ENCODE data around the gene ZFP36L2. TPM values are rescaled to one million over a fixed set of nuclear protein-coding genes. Genes with fewer than 3 reads are reported as not detected.

Gene ZFP36L2
- polyA plus RNA-seq, 6 donors from 2014 or later = 125 to 367 (median 188) TPM

- peaks cover 38 to 56% (median 48%) of the 10 kb centered on the region in 3 donors for H3K4me1 Mint-ChIP-seq
- ATAC-seq (ENCODE audit: low read depth in 2 of 2) = peak; percentile 20 to 26
These were observed 433 bp downstream of the ZFP36L2 start for GRCh38 chr2:43225788-43226557.

DNA sequence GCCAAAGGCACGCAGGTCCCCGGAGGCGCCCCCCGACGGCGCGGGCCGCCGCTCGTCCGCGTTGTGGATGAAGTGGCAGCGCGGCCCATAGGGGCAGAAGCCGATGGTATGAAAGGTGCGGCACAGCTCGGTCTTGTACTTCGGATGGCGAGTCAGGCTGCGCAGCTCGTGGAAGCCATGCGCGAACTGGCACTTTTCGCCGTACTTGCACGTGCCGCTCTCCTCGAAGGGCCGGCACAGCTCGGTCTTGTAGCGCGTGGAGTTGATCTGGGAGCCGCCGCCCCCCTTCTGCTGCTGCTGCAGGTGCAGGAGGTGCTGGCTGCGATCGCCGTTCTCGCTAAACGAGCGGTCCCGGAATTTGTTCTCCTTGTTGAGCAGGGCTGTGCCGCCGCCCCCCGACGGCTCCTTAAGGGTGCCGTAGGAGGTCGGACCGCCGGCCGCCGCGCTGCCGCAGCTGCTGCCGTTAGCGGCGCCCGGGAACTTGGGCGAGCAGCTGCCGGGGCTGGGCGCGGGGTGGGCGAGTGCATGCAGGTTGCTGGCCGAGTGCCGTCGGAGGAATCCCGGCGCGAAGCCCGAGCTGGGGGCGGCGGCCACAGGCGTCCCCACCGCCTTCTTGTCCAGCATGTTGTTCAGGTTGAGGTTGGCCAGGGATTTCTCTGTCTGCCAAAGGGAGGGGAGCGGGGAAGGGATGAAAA, 1.2 kb downstream of the ZFP36L2 start:
- ATAC-seq (ENCODE audit: low read depth in 2 of 2) (no peak), DNase-seq (peak; percentile 60)
- peak overlapping the region; percentile 92 to 99 (median 96) for H3K27ac Mint-ChIP-seq
- H3K36me3 Mint-ChIP-seq = peaks cover 18 to 24% of the 10 kb centered on the region in 2 donors
- peak overlapping the region; percentile 73 to 99 (median 94) for H3K4me3 Mint-ChIP-seq
- peaks cover 0 to 3% (median 0%) of the 10 kb centered on the region in 7 donors for H3K9me3 Mint-ChIP-seq
- peaks cover 45 to 57% (median 55%) of the 10 kb centered on the region in 3 donors for H3K4me1 Mint-ChIP-seq
- no peaks in the 10 kb centered on the region for H3K27me3 Mint-ChIP-seq

More at GRCh38 chr2:43225788-43226557, 433 bp downstream of the ZFP36L2 start:
- H3K27ac Mint-ChIP-seq = peak overlapping the region; percentile 90 to 99 (median 94)
- peak; percentile 77 for DNase-seq
- peaks cover 0 to 3% (median 0%) of the 10 kb centered on the region in 7 donors for H3K9me3 Mint-ChIP-seq
- H3K27me3 Mint-ChIP-seq = no peaks in the 10 kb centered on the region
- peaks cover 18 to 24% of the 10 kb centered on the region in 2 donors for H3K36me3 Mint-ChIP-seq
- peak overlapping the region; percentile 73 to 99 (median 94) for H3K4me3 Mint-ChIP-seq

- Mint-ChIP-seq H3K9me3 (peaks cover 0 to 3% (median 0%) of the 10 kb centered on the region in 7 donors), H3K27me3 (no peaks in the 10 kb centered on the region), H3K27ac (peak overlapping the region in 4 of 6 donors; percentile 47 to 100 (median 96)), H3K4me3 (peak overlapping the region; percentile 73 to 99 (median 96)), H3K36me3 (peaks cover 15 to 22% of the 10 kb centered on the region in 2 donors), H3K4me1 (peaks cover 48 to 59% (median 57%) of the 10 kb centered on the region in 3 donors)
- DNase-seq (peak; percentile 56), ATAC-seq (ENCODE audit: low read depth in 2 of 2) (no peak)
These were observed 1.8 kb downstream of the ZFP36L2 start for GRCh38 chr2:43224571-43225092.

- ATAC-seq (ENCODE audit: low read depth in 2 of 2) (no peak), DNase-seq (peak; percentile 70)
- Mint-ChIP-seq H3K9me3 (peaks cover 0 to 3% (median 0%) of the 10 kb centered on the region in 7 donors), H3K4me3 (peak overlapping the region; percentile 73 to 99 (median 96)), H3K36me3 (peaks cover 10 to 19% of the 10 kb centered on the region in 2 donors), H3K4me1 (peaks cover 49 to 59% (median 56%) of the 10 kb centered on the region in 3 donors), H3K27me3 (no peaks in the 10 kb centered on the region), H3K27ac (peak overlapping the region; percentile 92 to 100 (median 98))
These were observed 2.3 kb downstream of the ZFP36L2 start for GRCh38 chr2:43224131-43224570.

GRCh38 chr2:43223521-43224001, 2.8 kb downstream of the ZFP36L2 start:
- no peak for DNase-seq
- Mint-ChIP-seq H3K27ac (peak overlapping the region; percentile 74 to 100 (median 98)), H3K36me3 (peaks cover 10 to 19% of the 10 kb centered on the region in 2 donors), H3K27me3 (no peaks in the 10 kb centered on the region), H3K4me3 (peak overlapping the region; percentile 73 to 99 (median 96)), H3K9me3 (peaks cover 0 to 3% (median 0%) of the 10 kb centered on the region in 7 donors), H3K4me1 (peaks cover 52 to 61% (median 55%) of the 10 kb centered on the region in 3 donors)
- no peak for ATAC-seq (ENCODE audit: low read depth in 2 of 2)

- Mint-ChIP-seq H3K9me3 (peaks cover 0 to 3% (median 0%) of the 10 kb centered on the region in 7 donors), H3K4me3 (peak overlapping the region; percentile 73 to 99 (median 94)), H3K4me1 (peaks cover 53 to 63% (median 55%) of the 10 kb centered on the region in 3 donors), H3K36me3 (peaks cover 10 to 19% of the 10 kb centered on the region in 2 donors), H3K27ac (peak overlapping the region; percentile 3 to 100 (median 94)), H3K27me3 (no peaks in the 10 kb centered on the region)
- no peak for DNase-seq
- no peak for ATAC-seq (ENCODE audit: low read depth in 2 of 2)
These were observed 3.7 kb downstream of the ZFP36L2 start for GRCh38 chr2:43222475-43223309.

GRCh38 chr2:43221763-43222474, 4.5 kb downstream of the ZFP36L2 start:
- Mint-ChIP-seq H3K36me3 (peaks cover 10 to 19% of the 10 kb centered on the region in 2 donors), H3K9me3 (peaks cover 0 to 3% (median 0%) of the 10 kb centered on the region in 7 donors), H3K4me1 (peaks cover 55 to 63% (median 60%) of the 10 kb centered on the region in 3 donors), H3K27me3 (no peaks in the 10 kb centered on the region), H3K4me3 (peak overlapping the region; percentile 73 to 99 (median 94)), H3K27ac (peak overlapping the region; percentile 91 to 100 (median 98))
- ATAC-seq (ENCODE audit: low read depth in 2 of 2) = no peak
- no peak for DNase-seq

GRCh38 chr2:43221124-43221762, 5.2 kb downstream of the ZFP36L2 start:
- DNase-seq (no peak), ATAC-seq (ENCODE audit: low read depth in 2 of 2) (no peak)
- peak overlapping the region; percentile 91 to 100 (median 98) for H3K27ac Mint-ChIP-seq
- H3K36me3 Mint-ChIP-seq = peaks cover 10 to 19% of the 10 kb centered on the region in 2 donors
- H3K9me3 Mint-ChIP-seq = peaks cover 0 to 3% (median 0%) of the 10 kb centered on the region in 7 donors
- H3K4me3 Mint-ChIP-seq = peak overlapping the region; percentile 73 to 99 (median 94)
- no peaks in the 10 kb centered on the region for H3K27me3 Mint-ChIP-seq
- H3K4me1 Mint-ChIP-seq = peaks cover 55 to 63% (median 63%) of the 10 kb centered on the region in 3 donors

DNA sequence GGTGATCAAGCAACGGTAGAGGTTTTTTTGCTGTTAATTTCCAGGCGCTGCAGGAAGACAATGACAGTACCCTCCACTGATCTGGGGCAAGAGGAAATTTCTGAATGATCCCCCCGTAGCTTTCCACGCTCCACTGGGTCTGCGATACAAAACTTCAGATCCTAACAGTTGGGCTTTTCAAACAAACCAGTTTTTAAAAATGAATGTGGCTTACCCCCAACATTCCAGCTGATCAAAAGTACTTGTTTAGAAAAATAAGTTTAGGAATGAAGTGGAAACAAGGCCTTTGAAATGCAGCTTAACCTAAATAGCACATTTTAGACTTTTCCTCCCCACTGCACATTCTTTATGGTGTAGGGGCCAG, 5.7 kb downstream of the ZFP36L2 start:
- Mint-ChIP-seq H3K4me1 (peaks cover 55 to 67% (median 63%) of the 10 kb centered on the region in 3 donors), H3K27ac (peak overlapping the region; percentile 91 to 100 (median 98))
- ATAC-seq (ENCODE audit: low read depth in 2 of 2) = no peak

GRCh38 chr2:43220229-43220751, 6.1 kb downstream of the ZFP36L2 start:
- Mint-ChIP-seq H3K4me3 (peak overlapping the region; percentile 73 to 99 (median 94)), H3K27me3 (no peaks in the 10 kb centered on the region), H3K9me3 (peaks cover 0 to 3% (median 0%) of the 10 kb centered on the region in 7 donors), H3K27ac (peak overlapping the region; percentile 91 to 100 (median 98)), H3K36me3 (peaks cover 10 to 19% of the 10 kb centered on the region in 2 donors), H3K4me1 (peaks cover 55 to 67% (median 63%) of the 10 kb centered on the region in 3 donors)
- ATAC-seq (ENCODE audit: low read depth in 2 of 2) (no peak), DNase-seq (no peak)

More for the DNA sequence above, 5.7 kb downstream of the ZFP36L2 start:
- H3K4me3 Mint-ChIP-seq = peak overlapping the region; percentile 73 to 99 (median 94)
- DNase-seq = no peak
- peaks cover 0 to 3% (median 0%) of the 10 kb centered on the region in 7 donors for H3K9me3 Mint-ChIP-seq
- H3K36me3 Mint-ChIP-seq = peaks cover 10 to 19% of the 10 kb centered on the region in 2 donors
- no peaks in the 10 kb centered on the region for H3K27me3 Mint-ChIP-seq
